Vagina (tissue), 2 donors: ENCODE data around the gene COMMD3. TPM values are rescaled to one million over a fixed set of nuclear protein-coding genes. Genes with fewer than 3 reads are reported as not detected.

Experiments
- DNase-seq, 2 donors: peaks; one replicate each; pipeline ENCODE4 v3.0.0-alpha.2; 2017; ENCODE audit errors: extremely low spot score in 2 of 2
- H3K27ac ChIP-seq: fragments of 200-600 bp; sonication (generic); one replicate; pipeline ENCODE4 v1.5.1; 2019
- H3K27me3 ChIP-seq: fragments of 200-600 bp; sonication (generic); one replicate; pipeline ENCODE4 v1.5.1; 2019
- H3K36me3 ChIP-seq, 2 donors: fragments of 200-600 bp; sonication (generic); one replicate each; pipeline ENCODE4 v1.5.1; 2017 to 2019
- H3K4me1 ChIP-seq: fragments of 200-600 bp; sonication (generic); one replicate; pipeline ENCODE4 v1.5.1; 2019
- H3K4me3 ChIP-seq, 2 donors: fragments of 200-600 bp; sonication (generic); 1 replicate in 1 of 2; 2 replicates in 1 of 2; pipeline ENCODE4 v1.5.1; 2016 to 2019
- H3K9me3 ChIP-seq: fragments of 200-600 bp; sonication (generic); one replicate; pipeline ENCODE4 v1.5.1; 2019
- POLR2A ChIP-seq, 2 donors: fragments of 450-650 bp; IDR thresholded peaks; one replicate each; pipeline ENCODE4 v1.6.1; 2017; ENCODE audit warnings: antibody characterized with exemption in 2 of 2, mild to moderate bottlenecking in 2 of 2, moderate library complexity in 2 of 2
- POLR2AphosphoS5 ChIP-seq, 2 donors: sonication (generic); formaldehyde crosslinking; IDR thresholded peaks; one replicate each; pipeline ENCODE4 v1.9.0; 2017; ENCODE audit warnings: antibody characterized with exemption in 2 of 2, mild to moderate bottlenecking in 2 of 2, low read depth in 1 of 2; ENCODE audit not compliant: insufficient read depth in 1 of 2
- intact Hi-C: fragments of 100-400 bp; cut with DNase I; formaldehyde crosslinking; loops from one replicate; pipeline ENCODE4 v1.15.1; 2023
- total RNA-seq: library from RNA; depleted of rRNA; stranded (reverse); fragments of >200 nt; gene quantifications from one replicate; pipeline ENCODE4 v1.2.3, GENCODE V29; 2016
- TF ChIP-seq, protein P1 (sequence below), 3 experiments: fragments of 450-650 bp in 2 of 3; fragments of 200-600 bp in 1 of 3; sonication (generic) in 1 of 3; IDR thresholded peaks; one replicate each; pipeline ENCODE4 v1.5.1; 2017 to 2019; ENCODE audit warnings: antibody characterized with exemption in 3 of 3, mild to moderate bottlenecking in 2 of 3, moderate library complexity in 2 of 3

The COMMD3 gene
- total RNA-seq, 1 donor from 2014 or later: 27.0 TPM

GRCh38 chr10:22365644-22366434 lies 49.7 kb downstream of the COMMD3 start:
- Histone ChIP-seq H3K4me1 (no peaks in the 10 kb centered on the region), H3K9me3 (no peaks in the 10 kb centered on the region), H3K27ac (no peak overlapping the region), H3K4me3 (no peak overlapping the region), H3K27me3 (no peaks in the 10 kb centered on the region), H3K36me3 (no peaks in the 10 kb centered on the region)
- TF ChIP-seq POLR2A (IDR thresholded peaks at IDR 0.05): no peak
- TF ChIP-seq POLR2AphosphoS5 (IDR thresholded peaks at IDR 0.05; ENCODE audit: insufficient read depth in 1 of 2, low read depth in 1 of 2): no peak
- TF ChIP-seq, protein P1, sequence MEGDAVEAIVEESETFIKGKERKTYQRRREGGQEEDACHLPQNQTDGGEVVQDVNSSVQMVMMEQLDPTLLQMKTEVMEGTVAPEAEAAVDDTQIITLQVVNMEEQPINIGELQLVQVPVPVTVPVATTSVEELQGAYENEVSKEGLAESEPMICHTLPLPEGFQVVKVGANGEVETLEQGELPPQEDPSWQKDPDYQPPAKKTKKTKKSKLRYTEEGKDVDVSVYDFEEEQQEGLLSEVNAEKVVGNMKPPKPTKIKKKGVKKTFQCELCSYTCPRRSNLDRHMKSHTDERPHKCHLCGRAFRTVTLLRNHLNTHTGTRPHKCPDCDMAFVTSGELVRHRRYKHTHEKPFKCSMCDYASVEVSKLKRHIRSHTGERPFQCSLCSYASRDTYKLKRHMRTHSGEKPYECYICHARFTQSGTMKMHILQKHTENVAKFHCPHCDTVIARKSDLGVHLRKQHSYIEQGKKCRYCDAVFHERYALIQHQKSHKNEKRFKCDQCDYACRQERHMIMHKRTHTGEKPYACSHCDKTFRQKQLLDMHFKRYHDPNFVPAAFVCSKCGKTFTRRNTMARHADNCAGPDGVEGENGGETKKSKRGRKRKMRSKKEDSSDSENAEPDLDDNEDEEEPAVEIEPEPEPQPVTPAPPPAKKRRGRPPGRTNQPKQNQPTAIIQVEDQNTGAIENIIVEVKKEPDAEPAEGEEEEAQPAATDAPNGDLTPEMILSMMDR (IDR thresholded peaks at IDR 0.05): no peak
- intact Hi-C loops: no loop called here
- no peak for DNase-seq

- no peak for DNase-seq
- TF ChIP-seq POLR2A (IDR thresholded peaks at IDR 0.05): no peak
- no peak for TF ChIP-seq POLR2AphosphoS5 (IDR thresholded peaks at IDR 0.05; ENCODE audit: insufficient read depth in 1 of 2, low read depth in 1 of 2)
- TF ChIP-seq, protein P1 (IDR thresholded peaks at IDR 0.05): no peak
- Histone ChIP-seq H3K9me3 (no peaks in the 10 kb centered on the region), H3K4me3 (no peak overlapping the region), H3K27ac (no peak overlapping the region), H3K27me3 (no peaks in the 10 kb centered on the region), H3K36me3 (no peaks in the 10 kb centered on the region), H3K4me1 (no peaks in the 10 kb centered on the region)
- intact Hi-C loops: no loop called here
These were observed 50.2 kb downstream of the COMMD3 start for GRCh38 chr10:22366435-22366703.

GRCh38 chr10:22366771-22367170 lies 50.6 kb downstream of the COMMD3 start:
- Histone ChIP-seq H3K27ac (no peak overlapping the region), H3K4me3 (no peak overlapping the region), H3K27me3 (no peaks in the 10 kb centered on the region), H3K9me3 (no peaks in the 10 kb centered on the region), H3K36me3 (no peaks in the 10 kb centered on the region), H3K4me1 (no peaks in the 10 kb centered on the region)
- DNase-seq: no peak
- intact Hi-C loops: no loop called here
- TF ChIP-seq POLR2A (IDR thresholded peaks at IDR 0.05): no peak
- TF ChIP-seq POLR2AphosphoS5 (IDR thresholded peaks at IDR 0.05; ENCODE audit: insufficient read depth in 1 of 2, low read depth in 1 of 2): no peak
- TF ChIP-seq, protein P1 (IDR thresholded peaks at IDR 0.05): no peak

DNA sequence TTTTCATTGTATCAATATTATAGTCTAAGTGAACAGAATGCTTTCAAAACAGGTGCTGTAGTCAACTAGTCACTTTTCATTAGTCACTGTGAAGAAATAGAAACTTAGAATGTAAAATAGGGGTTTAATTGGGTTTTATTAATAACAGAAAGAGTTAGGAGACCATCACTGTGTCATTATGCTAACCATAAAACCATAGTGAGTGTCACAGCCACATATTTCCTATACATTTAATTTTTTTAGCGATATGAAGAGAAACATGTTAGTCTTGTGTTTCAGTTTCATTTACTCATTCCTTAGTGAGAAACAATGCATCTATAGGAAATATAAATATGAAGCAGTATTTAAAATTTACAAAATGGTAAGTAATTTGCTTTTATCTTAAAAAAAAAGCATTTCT lies 51.3 kb downstream of the COMMD3 start:
- Histone ChIP-seq H3K4me1 (no peaks in the 10 kb centered on the region), H3K9me3 (no peaks in the 10 kb centered on the region), H3K4me3 (no peak overlapping the region), H3K27ac (no peak overlapping the region), H3K27me3 (no peaks in the 10 kb centered on the region), H3K36me3 (no peaks in the 10 kb centered on the region)
- intact Hi-C loops: no loop called here
- DNase-seq: no peak
- TF ChIP-seq POLR2AphosphoS5 (IDR thresholded peaks at IDR 0.05; ENCODE audit: insufficient read depth in 1 of 2, low read depth in 1 of 2): no peak
- TF ChIP-seq, protein P1 (IDR thresholded peaks at IDR 0.05): no peak
- TF ChIP-seq POLR2A (IDR thresholded peaks at IDR 0.05): no peak

DNA sequence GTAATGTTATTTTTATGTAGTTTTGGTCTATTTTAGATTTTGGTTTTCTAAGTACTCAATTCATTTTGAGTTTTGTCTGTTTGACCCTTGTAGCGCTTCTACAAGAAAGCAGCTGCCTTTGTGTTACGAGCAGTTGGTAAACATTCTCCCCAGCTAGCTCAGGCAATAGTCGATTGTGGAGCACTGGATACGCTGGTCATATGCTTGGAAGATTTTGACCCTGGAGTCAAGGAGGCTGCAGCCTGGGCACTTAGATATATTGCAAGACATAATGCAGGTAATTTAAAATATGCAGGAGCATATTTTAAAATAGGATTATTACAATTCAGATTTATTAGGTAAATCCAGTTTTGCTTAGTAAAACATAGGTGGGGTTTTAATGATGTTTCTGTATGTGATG lies 52.2 kb downstream of the COMMD3 start:
- no peaks in the 10 kb centered on the region for H3K36me3 ChIP-seq
- intact Hi-C loops: no loop called here
- DNase-seq: no peak
- TF ChIP-seq POLR2A (IDR thresholded peaks at IDR 0.05) (no peak), POLR2AphosphoS5 (IDR thresholded peaks at IDR 0.05; ENCODE audit: insufficient read depth in 1 of 2, low read depth in 1 of 2) (no peak)
- TF ChIP-seq, protein P1 (IDR thresholded peaks at IDR 0.05): no peak
- no peaks in the 10 kb centered on the region for H3K9me3 ChIP-seq
- H3K27me3 ChIP-seq: no peaks in the 10 kb centered on the region
- no peak overlapping the region for H3K27ac ChIP-seq
- H3K4me3 ChIP-seq: no peak overlapping the region
- no peaks in the 10 kb centered on the region for H3K4me1 ChIP-seq
